Midbrain (tissue), 1 donor: ENCODE measurements around the gene FKBP9.
"Not testable (repeated sequence)": the region's sequence is repeated elsewhere in the genome, so short reads cannot be mapped to it uniquely, and the experiment has no call there.

Experiments
- DNase-seq: peaks from one replicate; lab custom pipeline; 2025; lab: John Stamatoyannopoulos, UW

FKBP9 gene, protein sequence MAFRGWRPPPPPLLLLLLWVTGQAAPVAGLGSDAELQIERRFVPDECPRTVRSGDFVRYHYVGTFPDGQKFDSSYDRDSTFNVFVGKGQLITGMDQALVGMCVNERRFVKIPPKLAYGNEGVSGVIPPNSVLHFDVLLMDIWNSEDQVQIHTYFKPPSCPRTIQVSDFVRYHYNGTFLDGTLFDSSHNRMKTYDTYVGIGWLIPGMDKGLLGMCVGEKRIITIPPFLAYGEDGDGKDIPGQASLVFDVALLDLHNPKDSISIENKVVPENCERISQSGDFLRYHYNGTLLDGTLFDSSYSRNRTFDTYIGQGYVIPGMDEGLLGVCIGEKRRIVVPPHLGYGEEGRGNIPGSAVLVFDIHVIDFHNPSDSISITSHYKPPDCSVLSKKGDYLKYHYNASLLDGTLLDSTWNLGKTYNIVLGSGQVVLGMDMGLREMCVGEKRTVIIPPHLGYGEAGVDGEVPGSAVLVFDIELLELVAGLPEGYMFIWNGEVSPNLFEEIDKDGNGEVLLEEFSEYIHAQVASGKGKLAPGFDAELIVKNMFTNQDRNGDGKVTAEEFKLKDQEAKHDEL

DNA sequence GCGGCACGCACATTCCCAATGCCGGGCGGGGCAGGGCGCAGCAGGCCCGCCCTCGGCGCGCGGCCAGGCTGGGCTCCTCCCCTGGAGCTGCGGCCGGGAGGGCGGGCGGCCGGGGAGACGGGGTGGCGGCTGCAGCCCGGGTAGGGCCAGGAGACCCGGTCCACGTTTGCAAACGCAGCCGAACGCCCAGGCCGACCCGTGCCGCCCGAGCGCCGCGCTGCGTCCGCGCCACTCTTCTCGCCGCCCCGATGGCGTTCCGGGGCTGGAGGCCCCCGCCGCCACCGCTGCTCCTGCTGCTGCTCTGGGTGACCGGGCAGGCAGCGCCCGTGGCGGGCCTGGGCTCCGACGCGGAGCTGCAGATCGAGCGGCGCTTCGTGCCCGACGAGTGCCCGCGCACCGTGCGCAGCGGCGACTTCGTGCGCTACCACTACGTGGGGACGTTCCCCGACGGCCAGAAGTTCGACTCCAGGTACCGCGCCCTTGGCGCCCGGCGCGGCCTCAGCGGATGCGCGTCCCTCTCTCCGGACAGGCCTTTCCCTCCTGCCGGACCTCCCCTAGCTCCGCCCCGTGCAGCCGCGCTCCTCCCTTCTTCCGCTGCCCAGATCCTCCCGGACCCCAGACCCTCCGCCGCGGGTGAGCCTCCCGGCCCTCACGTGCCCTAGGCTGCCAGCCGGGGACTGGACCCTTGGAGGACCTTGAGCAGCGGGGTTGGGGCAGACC is at the start of gene FKBP9:
FKBP9 (plus strand) TSS at position 115 of the 720 bp plus-strand sequence; CDS start at position 249, 134 bp downstream.
- peak; percentile 70 for DNase-seq

DNA sequence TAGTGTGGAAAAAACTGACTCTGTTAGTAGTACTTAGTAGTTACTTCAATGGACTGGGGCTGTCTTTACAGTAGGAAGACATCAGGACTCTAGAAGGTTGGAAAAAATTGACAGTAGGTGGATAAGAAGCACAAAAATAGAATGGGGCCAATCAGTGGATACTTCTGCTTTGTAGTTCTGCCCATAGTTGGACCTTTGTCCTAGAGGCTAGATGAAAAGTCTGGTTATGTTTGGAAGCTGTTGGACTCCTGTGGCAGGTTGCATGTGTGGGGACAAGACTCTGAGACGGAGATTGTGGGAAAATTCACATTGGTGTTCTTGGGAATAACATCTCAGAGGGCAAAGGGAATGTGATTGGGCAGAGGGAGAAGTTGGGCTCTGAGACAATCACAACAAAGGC is 47.0 kb upstream of the FKBP9 start:
- DNase-seq = no peak

DNA sequence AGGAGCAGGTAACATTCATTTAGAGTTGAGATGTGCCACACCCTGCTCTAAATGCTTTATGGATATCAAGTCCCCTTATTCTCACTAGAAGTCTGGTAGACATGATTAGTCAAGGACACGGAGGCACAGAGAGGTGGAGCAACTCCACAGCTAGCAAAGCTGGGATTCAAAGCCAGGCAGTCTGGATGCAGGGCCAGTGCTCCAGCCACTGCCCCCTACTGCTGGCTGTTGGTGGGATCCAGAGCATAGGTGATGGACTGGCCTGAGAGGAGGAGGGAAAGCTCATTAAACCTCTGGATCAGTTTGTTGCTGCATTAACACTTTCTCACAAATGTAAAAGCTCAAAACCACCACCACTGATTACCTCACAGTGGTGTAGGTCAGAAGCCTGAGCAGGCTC is 43.1 kb upstream of the FKBP9 start:
- no peak for DNase-seq

- no peak for DNase-seq
Measured at GRCh38 chr7:32915041-32915536, 42.2 kb upstream of the FKBP9 start.

DNA sequence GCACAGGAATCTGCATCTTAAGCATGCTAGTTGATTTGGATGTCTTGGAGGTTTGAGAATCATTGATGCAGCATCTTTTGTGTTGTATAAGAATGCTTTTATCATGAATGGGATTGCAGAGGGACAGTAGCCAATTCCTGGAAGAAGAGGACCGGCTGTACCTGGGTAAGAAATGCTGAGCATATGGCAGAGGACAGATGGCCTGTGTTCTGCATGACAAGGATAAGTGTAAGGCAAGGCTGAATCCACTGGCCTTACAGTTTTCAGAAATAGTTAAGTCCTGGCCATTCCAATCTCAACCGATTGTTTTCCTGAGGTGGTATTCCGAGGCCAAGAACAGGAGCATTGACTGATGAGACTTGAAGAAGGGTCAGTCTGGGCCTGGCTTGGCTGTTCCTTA is 41.2 kb upstream of the FKBP9 start:
- DNase-seq = no peak

GRCh38 chr7:32916994-32917393 is 40.2 kb upstream of the FKBP9 start:
- not testable (repeated sequence) for DNase-seq

DNA sequence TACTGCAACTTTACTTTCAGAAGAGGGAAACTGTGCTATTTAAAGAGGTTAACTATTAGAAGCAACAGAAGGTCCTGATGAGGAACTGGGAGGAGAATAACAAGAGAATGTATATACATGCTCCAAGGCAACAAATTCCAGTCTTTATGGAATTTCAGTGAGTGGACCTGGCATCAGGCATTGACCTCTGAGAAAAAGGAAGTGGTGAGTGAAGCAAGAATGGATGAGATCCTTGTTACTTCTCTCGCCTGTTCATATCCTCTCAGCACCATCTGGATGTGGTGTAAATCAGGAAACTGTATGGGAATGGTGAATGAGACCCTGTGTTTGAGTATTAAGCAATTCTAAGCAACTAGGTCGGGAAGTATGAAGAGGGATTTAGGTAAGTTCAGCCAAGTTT is 35.3 kb upstream of the FKBP9 start:
- no peak for DNase-seq

- DNase-seq = no peak
Measured at GRCh38 chr7:32928785-32929298, 28.4 kb upstream of the FKBP9 start.

- no peak for DNase-seq
Measured at GRCh38 chr7:32929430-32930143, 27.7 kb upstream of the FKBP9 start.

- no peak for DNase-seq
Measured at GRCh38 chr7:32930378-32930777, 26.9 kb upstream of the FKBP9 start.

DNA sequence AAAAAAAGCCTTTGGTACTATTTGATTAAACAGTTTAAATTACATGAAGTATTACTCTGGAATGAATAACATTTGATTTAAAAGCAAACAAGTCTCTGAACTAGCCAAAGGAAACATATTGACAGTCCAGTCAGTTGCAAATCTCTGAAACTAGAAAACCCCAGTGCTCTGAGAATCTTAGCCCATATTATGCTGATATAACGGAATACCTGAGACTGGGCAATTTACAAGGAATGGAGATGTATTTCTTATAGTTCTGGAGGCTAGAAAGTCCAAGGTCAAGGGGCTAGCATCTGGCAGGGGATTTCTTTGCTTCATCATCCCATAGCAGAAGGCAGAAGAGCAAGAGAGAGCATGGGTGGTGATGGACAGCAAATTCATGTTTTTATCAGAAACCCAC is 21.7 kb upstream of the FKBP9 start:
- DNase-seq = no peak

DNA sequence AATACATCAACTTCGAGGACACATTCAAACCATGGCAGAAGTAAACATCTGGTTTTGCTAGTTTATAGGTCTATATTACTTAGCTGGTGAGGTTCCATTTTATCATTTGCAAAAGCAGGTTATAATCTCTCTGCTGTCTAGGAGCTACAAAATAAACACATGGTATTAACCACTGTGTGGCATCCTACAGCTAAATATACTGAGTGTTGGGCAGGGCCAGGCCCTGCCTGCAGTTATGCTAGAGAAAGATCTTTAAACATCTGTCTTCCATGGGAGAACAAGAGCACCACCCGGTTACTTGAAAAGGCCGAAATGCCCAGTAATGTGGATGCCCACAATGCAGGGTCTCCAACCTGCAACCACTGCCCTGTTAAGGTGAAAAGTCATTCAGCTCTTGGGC is 20.6 kb upstream of the FKBP9 start:
- no peak for DNase-seq

DNA sequence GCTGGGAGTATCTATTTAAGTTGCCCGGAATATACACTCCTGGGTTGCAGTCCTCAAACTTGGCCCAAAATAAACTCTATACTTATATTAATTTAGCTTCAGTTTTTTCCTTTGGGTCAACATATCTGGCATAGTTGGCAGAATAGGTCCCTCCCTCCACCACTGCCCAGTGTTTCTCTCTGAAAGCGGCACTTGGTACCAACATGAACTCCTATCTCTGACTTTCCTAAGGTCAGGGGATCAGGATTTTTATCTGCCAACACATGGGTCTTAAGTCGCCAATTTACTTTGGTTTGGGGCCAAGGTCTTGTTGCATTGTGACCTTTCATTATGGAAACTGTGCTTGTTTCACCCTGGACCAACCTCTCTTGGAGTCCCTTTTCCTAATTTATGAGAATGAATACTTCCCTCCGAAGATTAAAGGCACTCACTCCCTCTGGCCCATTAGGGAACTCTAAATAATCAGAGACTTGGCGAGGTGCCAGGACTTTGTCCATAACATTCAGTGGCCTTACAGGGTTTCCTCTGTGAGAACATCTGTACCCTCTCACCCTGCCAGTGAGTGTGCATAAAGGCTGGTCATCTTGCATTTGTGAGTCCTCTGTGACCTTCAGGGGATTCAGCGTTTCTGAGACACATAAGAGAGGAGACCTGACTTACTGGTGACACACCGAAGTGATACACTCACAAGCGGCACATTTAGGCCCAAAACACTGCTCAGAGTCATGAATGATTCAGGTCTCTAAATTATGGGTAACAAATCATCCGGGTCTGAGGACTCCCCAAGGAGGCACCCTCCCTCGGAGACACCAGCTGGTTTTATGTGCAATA is 19.7 kb upstream of the FKBP9 start:
- no peak for DNase-seq

- DNase-seq = no peak
Measured at GRCh38 chr7:32941181-32941580, 16.1 kb upstream of the FKBP9 start.

DNA sequence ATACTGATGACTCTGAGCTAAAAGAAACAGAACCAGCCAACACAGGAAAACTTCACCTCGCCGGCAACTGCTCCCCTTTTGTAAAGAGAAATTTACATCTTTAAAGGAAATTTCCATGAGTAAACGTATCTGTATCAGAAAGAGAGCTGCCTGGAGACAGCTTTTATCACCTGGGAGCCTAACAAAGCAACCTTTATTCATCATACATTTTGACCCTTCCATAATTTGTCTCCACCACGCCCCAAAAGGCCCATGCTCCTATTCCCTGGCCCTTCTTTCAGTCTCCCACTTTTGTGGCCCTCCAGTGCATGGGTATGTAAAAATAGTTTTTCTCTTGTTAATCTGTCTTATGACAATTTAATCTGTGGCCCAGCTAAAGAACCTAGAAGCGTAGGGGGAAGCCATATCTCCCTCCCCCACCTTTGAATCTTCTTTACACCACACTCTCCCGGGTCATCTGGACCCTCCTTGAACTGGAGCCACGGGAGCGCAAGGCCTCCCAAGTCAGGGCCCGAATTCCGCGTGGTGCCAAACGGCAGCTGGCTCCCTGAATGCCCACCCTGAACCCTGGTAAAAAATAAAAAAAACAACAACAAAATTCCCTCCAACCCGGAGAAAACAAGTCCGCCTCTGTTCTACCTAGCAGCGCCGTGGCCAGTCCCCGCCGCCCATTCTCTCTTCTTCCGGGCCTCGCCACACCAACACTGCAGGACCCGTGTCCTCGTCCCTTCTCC is 15.4 kb upstream of the FKBP9 start:
- peak; percentile 55 for DNase-seq

GRCh38 chr7:32942415-32943251 is 14.6 kb upstream of the FKBP9 start:
- peak; percentile 87 for DNase-seq

- DNase-seq = no peak
Measured at GRCh38 chr7:32943252-32944030, 13.8 kb upstream of the FKBP9 start.

GRCh38 chr7:32947420-32947983 is 9.7 kb upstream of the FKBP9 start:
- DNase-seq = no peak
